ENCODE measurements around the gene BLNK.

DNA sequence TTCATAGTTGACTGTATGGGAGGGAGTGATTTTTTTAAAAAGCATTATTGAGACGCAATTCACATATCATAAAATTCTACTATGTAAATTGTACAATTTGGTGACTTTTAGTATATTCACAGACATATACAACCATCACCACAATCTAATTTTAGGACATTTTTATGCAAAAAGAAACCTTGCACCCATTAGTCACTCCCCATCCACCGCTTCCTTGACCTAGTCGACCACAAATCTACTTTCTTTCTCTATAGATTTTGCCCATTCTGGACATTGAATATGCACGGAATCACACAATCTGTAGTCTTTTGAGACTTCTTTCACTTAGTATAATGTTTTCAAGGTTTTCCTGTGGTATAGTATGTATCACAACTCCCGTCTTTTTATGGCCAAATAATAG, 54.6 kb downstream of the BLNK start:
- TF ChIP-seq EZH2phosphoT487 (IDR thresholded peaks at IDR 0.05; ENCODE audit: insufficient read depth, low read depth) (no peak), EZH2 (IDR thresholded peaks at IDR 0.05; ENCODE audit: insufficient read depth, poor library complexity, severe bottlenecking) (no peak)

Measured in GM23248 (cell line).